ENCODE data around the gene BRSK1. TPM values are rescaled to one million over a fixed set of nuclear protein-coding genes. Genes with fewer than 3 reads are reported as not detected.

The BRSK1 gene
- total RNA-seq, 1 donor from 2014 or later = 1.3 TPM

DNA sequence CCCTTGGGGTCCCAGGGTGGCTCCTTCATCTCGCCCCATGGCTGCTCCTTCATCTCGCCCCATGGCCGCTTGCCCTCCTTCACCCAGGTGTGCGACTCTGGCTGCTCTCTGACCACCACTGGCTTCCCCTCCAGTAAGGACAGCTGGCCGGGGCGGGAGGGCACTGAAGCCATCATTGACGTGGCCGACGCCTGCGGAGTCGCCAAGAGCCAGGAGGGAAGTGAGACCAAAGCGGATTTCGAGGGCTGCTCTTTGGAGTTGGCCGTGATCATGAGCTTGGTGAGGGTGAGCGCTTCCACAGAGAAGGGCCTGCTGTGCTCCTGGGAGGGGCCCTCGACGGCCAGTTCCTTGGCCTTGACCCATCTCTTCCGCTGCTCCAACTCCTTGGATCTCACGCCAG, 74.7 kb downstream of the BRSK1 start:
- DNase-seq = no peak
- no peak for ATAC-seq
- H3K9me3 ChIP-seq = no peaks in the 10 kb centered on the region
- H3K36me3 ChIP-seq = no peaks in the 10 kb centered on the region
- intact Hi-C loops (cut with DNase I) = no loop called here
- H3K27ac ChIP-seq = no peak overlapping the region
- peaks cover 9% of the 10 kb centered on the region for H3K4me1 ChIP-seq
- TF ChIP-seq, protein P1, sequence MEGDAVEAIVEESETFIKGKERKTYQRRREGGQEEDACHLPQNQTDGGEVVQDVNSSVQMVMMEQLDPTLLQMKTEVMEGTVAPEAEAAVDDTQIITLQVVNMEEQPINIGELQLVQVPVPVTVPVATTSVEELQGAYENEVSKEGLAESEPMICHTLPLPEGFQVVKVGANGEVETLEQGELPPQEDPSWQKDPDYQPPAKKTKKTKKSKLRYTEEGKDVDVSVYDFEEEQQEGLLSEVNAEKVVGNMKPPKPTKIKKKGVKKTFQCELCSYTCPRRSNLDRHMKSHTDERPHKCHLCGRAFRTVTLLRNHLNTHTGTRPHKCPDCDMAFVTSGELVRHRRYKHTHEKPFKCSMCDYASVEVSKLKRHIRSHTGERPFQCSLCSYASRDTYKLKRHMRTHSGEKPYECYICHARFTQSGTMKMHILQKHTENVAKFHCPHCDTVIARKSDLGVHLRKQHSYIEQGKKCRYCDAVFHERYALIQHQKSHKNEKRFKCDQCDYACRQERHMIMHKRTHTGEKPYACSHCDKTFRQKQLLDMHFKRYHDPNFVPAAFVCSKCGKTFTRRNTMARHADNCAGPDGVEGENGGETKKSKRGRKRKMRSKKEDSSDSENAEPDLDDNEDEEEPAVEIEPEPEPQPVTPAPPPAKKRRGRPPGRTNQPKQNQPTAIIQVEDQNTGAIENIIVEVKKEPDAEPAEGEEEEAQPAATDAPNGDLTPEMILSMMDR (IDR thresholded peaks at IDR 0.05) = no peak
- no peak overlapping the region for H3K4me3 ChIP-seq
- H3K27me3 ChIP-seq = peaks cover 10% of the 10 kb centered on the region

DNA sequence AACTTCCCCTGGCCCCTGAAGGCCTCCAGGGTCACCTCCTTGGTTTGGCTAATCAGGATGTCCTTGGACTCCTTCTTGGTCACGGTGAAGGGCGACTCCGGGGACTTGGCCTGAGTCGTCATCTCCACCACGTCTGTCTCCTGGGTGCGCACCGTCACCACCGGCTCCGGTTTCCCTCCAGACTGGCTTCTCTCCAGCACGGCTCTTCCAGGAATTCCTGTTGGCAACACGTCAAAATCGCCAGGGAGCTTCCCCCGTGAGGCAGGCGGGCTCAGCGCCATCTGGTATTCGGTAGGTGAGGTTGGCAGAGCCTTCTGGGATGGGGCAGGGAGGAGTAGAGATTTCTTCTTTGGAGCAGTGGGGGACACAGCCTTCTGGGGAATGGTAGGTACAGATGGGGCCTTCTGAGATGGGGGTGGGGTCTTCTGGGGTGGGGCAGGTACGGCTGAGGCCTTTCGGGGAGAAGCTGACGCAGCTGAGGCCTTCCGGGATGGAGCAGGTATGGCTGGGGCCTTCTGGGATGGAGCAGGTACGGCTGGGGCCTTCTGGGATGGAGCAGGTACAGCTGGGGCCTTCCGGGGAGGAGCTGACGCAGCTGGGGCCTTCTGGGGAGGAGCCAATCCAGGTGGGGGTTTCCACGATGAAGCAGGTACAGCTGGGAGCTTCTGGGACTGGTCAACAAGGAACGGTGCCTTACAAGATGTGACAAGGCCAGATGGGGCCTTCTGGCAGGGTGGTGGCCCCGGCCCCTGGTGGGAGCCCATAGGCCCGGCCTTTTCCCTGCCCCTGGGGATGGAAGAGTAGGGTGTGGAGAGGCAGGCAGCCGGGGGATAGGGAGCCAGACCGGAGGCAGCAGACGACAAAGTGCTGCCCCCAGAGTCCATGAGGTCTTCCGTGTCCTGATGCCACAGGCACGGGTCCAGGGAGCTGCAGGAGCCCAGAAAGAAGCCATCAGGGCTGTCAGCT, 75.4 kb downstream of the BRSK1 start:
- TF ChIP-seq, protein P1 (IDR thresholded peaks at IDR 0.05) = no peak
- H3K27ac ChIP-seq = no peak overlapping the region
- no peaks in the 10 kb centered on the region for H3K36me3 ChIP-seq
- DNase-seq (no peak), ATAC-seq (no peak)
- intact Hi-C loops (cut with DNase I) = no loop called here
- no peaks in the 10 kb centered on the region for H3K9me3 ChIP-seq
- peaks cover 7% of the 10 kb centered on the region for H3K27me3 ChIP-seq
- H3K4me3 ChIP-seq = no peak overlapping the region
- peaks cover 5% of the 10 kb centered on the region for H3K4me1 ChIP-seq

DNA sequence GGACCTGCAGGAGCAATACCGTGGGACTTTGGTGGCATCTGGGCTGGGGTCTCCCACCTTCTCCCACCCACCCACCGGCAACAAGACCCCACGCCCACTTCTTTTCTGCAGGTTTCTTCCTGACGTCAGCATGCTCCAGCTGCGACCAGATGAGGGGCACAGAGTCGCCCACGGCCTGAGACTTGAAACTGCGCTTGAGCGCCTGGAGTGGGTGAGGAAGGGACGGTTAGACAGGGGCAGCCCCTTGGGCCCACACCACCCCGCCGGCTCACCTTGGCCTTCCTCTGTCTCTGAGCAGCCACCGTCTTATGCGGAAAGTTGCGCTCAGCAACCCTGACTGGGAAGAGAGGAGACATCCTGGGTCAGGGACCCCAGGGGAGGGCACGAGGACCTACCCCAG, 77.1 kb downstream of the BRSK1 start:
- intact Hi-C loops (cut with DNase I) = no loop called here
- no peaks in the 10 kb centered on the region for H3K4me1 ChIP-seq
- no peak for DNase-seq
- ATAC-seq = no peak
- H3K27ac ChIP-seq = no peak overlapping the region
- H3K9me3 ChIP-seq = no peaks in the 10 kb centered on the region
- TF ChIP-seq, protein P1 (IDR thresholded peaks at IDR 0.05) = no peak
- H3K36me3 ChIP-seq = no peaks in the 10 kb centered on the region
- H3K27me3 ChIP-seq = no peaks in the 10 kb centered on the region
- H3K4me3 ChIP-seq = no peak overlapping the region

Small RNA genes within 50 kb of the gene (microRNA-seq; reads per million reads assigned to microRNA genes)
- gene MIR6802 (ENCODE audit: borderline microRNAs expressed) = 0.83 reads per million
- 2.1 reads per million, percentile 11 among the genes with 10 or more reads in this experiment for gene MIR6803 (ENCODE audit: borderline microRNAs expressed)

Other genes starting within 250 kb of the BRSK1 start
- 0.32 TPM for gene GP6, start 245.7 kb upstream of the BRSK1 start, total RNA-seq
- gene RDH13, start 220.8 kb upstream of the BRSK1 start, total RNA-seq = 30.0 TPM
- 35.6 TPM for gene EPS8L1, start 208.1 kb upstream of the BRSK1 start, total RNA-seq
- gene PPP1R12C, start 166.4 kb upstream of the BRSK1 start, total RNA-seq = 120 TPM
- 1.2 TPM for gene TNNT1, start 134.8 kb upstream of the BRSK1 start, total RNA-seq
- gene TNNI3, start 126.3 kb upstream of the BRSK1 start, total RNA-seq = not detected
- gene DNAAF3, start 117.4 kb upstream of the BRSK1 start, total RNA-seq = 1.5 TPM
- gene SYT5, start 103.7 kb upstream of the BRSK1 start, total RNA-seq = not detected
- not detected for gene PTPRH, start 74.5 kb upstream of the BRSK1 start, total RNA-seq
- 4.3 TPM for gene TMEM86B, start 55.2 kb upstream of the BRSK1 start, total RNA-seq
- gene PPP6R1, start 25.0 kb upstream of the BRSK1 start, total RNA-seq = 61.0 TPM
- gene HSPBP1, start 3.9 kb upstream of the BRSK1 start, total RNA-seq = 19.7 TPM
- gene TMEM150B, start 41.3 kb downstream of the BRSK1 start, total RNA-seq = 23.9 TPM
- 11.7 TPM for gene KMT5C, start 55.9 kb downstream of the BRSK1 start, total RNA-seq
- gene COX6B2, start 70.7 kb downstream of the BRSK1 start, total RNA-seq = not detected
- gene GARIN5B, start 79.3 kb downstream of the BRSK1 start, total RNA-seq = not detected
- 0.84 TPM for gene IL11, start 86.5 kb downstream of the BRSK1 start, total RNA-seq
- not detected for gene TMEM190, start 92.8 kb downstream of the BRSK1 start, total RNA-seq
- 19.8 TPM for gene TMEM238, start 100.3 kb downstream of the BRSK1 start, total RNA-seq
- gene RPL28, start 101.9 kb downstream of the BRSK1 start, total RNA-seq = 1,343 TPM
- 19.5 TPM for gene UBE2S, start 123.8 kb downstream of the BRSK1 start, total RNA-seq
- not detected for gene SHISA7, start 159.3 kb downstream of the BRSK1 start, total RNA-seq
- 25.3 TPM for gene ISOC2, start 177.6 kb downstream of the BRSK1 start, total RNA-seq
- not detected for gene C19orf85, start 180.8 kb downstream of the BRSK1 start, total RNA-seq
- 10.2 TPM for gene ZNF628, start 192.6 kb downstream of the BRSK1 start, total RNA-seq
- 14.7 TPM for gene NAT14, start 201.2 kb downstream of the BRSK1 start, total RNA-seq
- 6.0 TPM for gene SSC5D, start 204.4 kb downstream of the BRSK1 start, total RNA-seq